Left lung (tissue), 10 donors: ENCODE data around the gene GMDS. TPM values are rescaled to one million over a fixed set of nuclear protein-coding genes. Genes with fewer than 3 reads are reported as not detected.
A peak's percentile ranks its signal among the peaks of the same experiment; 100 is the strongest.

Source experiments
- ATAC-seq: fragments of 200-7000 bp; cut with Tn5 transposase; one replicate; pipeline ENCODE4 v1.9.1; 2020; ENCODE audit warnings: moderate library complexity
- DNase-seq, 4 donors: peaks; one replicate each; pipeline ENCODE4 v3.0.0-alpha.2; 2013 to 2020
- H3K27ac ChIP-seq, 2 donors: fragments of 200-600 bp; sonication (generic) in 1 of 2; one replicate each; pipeline versions ENCODE4 v1.5.0 to v1.8.0; 2020 to 2021
- H3K27me3 ChIP-seq, 2 donors: fragments of 200-600 bp; sonication (generic) in 1 of 2; one replicate each; pipeline versions ENCODE4 v1.5.0 to v1.8.0; 2020 to 2021
- H3K36me3 ChIP-seq, 2 donors: fragments of 200-600 bp; sonication (generic) in 1 of 2; one replicate each; pipeline versions ENCODE4 v1.5.0 to v1.8.0; 2020 to 2021
- H3K4me1 ChIP-seq, 2 donors: fragments of 200-600 bp; one replicate each; pipeline ENCODE4 v1.8.0; 2021
- H3K4me3 ChIP-seq, 2 donors: fragments of 200-600 bp; sonication (generic) in 1 of 2; one replicate each; pipeline versions ENCODE4 v1.5.0 to v1.8.0; 2020 to 2021; ENCODE audit warnings: mild to moderate bottlenecking in 1 of 2
- H3K9me3 ChIP-seq, 2 donors: fragments of 200-600 bp; sonication (generic) in 1 of 2; one replicate each; pipeline versions ENCODE4 v1.5.0 to v1.8.0; 2020 to 2021
- CTCF ChIP-seq, 2 donors: fragments of 200-600 bp; sonication (generic) in 1 of 2; IDR thresholded peaks; one replicate each; pipeline versions ENCODE4 v1.5.0 to v1.8.0; 2021; ENCODE audit warnings: antibody characterized with exemption in 2 of 2
- intact Hi-C, 2 donors: fragments of 100-400 bp; cut with DNase I; formaldehyde crosslinking; loops; one replicate each; pipeline versions ENCODE4 v1.11.2 to v1.14.2; 2022
- polyA plus RNA-seq, 6 donors: library from polyadenylated mRNA; unstranded; fragments of 120-200 nt; gene quantifications; one replicate each; pipeline ENCODE4 v1.2.1, GENCODE V29; 2013; ENCODE audit not compliant: insufficient read length in 6 of 6
- total RNA-seq, 2 donors: library from RNA; stranded (reverse); fragmentation: NEBNext Ultra II Directional; extraction: Animal tissue kit (Norgen Biotek cat#: 25700); gene quantifications; one replicate each; pipeline ENCODE4 v1.2.1, GENCODE V29; 2021
- donor health status: DM: no; HTN: yes; CAD: no.
- donor health status: DM: no; HTN: no; CAD: no.

The GMDS gene
- total and polyA plus RNA-seq, 8 donors: 16.5 to 25.4 (median 21.2) TPM

DNA sequence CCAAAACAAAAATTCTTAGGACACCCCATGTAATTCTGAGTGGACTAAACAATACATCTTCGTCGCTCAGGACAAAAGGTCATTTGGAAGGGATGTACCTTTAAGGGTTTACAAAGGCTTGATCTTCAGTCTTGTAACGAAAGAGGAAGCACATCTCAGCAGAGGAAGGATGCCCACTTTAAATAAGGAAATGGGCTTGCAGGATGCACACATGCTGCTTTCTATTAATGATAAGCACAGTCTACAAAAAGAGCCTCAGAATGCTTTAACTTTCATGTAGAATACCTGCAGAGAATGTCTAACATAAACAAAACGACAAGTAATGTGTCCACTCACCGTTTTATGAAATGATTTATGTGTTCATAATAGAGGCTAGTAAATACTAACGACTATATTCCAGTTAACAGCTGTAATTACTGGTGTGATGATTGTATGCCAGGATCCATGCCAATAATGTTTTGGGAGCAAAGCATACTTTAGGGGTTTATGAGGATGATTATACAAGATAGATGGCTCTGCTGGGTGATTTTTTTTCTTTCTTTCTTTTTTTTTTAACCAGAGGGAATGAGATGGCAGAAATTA is 216.9 kb downstream of the GMDS start:
- H3K4me3 ChIP-seq: no peak overlapping the region
- ATAC-seq (no peak), DNase-seq (peak in 1 of 4 donors; percentile 14)
- H3K27ac ChIP-seq: no peak overlapping the region
- no peaks in the 10 kb centered on the region for H3K4me1 ChIP-seq
- H3K27me3 ChIP-seq: no peaks in the 10 kb centered on the region
- intact Hi-C loops: no loop called here
- TF ChIP-seq CTCF (IDR thresholded peaks at IDR 0.05): no peak
- no peaks in the 10 kb centered on the region for H3K9me3 ChIP-seq
- H3K36me3 ChIP-seq: no peaks in the 10 kb centered on the region

DNA sequence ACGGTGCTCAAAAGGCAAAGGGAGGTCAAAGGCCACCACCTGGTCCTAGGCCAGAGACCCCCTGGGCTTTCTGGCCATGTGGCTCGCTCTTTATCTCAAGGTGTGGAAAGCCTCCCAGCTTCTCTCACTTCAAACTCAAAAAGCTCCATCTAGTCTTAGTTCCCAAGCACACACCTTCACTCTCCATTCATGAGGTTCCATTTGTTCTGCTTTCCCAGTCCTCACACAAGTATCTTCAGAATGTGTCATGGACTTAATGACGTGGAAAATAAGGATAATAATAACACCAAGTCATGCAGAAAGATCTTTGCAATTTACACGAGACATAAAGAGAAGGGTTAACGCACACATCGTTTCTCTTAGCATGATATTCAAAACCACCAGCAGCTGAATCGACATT is 219.3 kb downstream of the GMDS start:
- ATAC-seq (no peak), DNase-seq (no peak)
- H3K4me3 ChIP-seq: no peak overlapping the region
- H3K9me3 ChIP-seq: no peaks in the 10 kb centered on the region
- peaks cover 6 to 8% of the 10 kb centered on the region in 2 donors for H3K4me1 ChIP-seq
- no peaks in the 10 kb centered on the region for H3K36me3 ChIP-seq
- intact Hi-C loops: no loop called here
- H3K27me3 ChIP-seq: no peaks in the 10 kb centered on the region
- no peak overlapping the region for H3K27ac ChIP-seq
- TF ChIP-seq CTCF (IDR thresholded peaks at IDR 0.05): no peak

DNA sequence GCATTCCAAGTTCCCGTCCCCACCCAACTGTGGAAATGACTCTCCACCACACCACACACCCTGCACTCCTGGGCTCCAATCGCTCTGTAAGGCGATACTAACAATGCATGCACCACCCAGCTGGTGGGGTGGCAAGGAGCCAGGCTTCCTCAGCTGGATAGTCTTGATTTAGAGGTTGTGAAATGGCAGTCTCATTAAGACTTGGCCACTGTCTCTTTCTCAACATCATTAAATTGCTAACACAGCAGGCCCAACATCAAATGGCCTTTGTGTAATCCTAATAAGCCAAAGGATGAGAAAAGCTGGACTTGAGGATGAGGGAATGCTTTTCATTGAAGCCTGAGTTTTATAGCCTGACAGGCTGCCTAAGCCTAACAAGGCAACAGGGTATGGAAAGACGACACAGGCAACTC is 223.7 kb downstream of the GMDS start:
- H3K4me1 ChIP-seq: peaks cover 10 to 11% of the 10 kb centered on the region in 2 donors
- H3K27me3 ChIP-seq: no peaks in the 10 kb centered on the region
- intact Hi-C loops: no loop called here
- ATAC-seq (peak; percentile 62), DNase-seq (peak in 3 of 4 donors; percentile 37 to 89 (median 82))
- no peak for TF ChIP-seq CTCF (IDR thresholded peaks at IDR 0.05)
- H3K36me3 ChIP-seq: no peaks in the 10 kb centered on the region
- no peak overlapping the region for H3K4me3 ChIP-seq
- no peak overlapping the region for H3K27ac ChIP-seq
- H3K9me3 ChIP-seq: no peaks in the 10 kb centered on the region

GRCh38 chr6:2020909-2021308 is 224.5 kb downstream of the GMDS start:
- Histone ChIP-seq H3K4me3 (no peak overlapping the region), H3K36me3 (no peaks in the 10 kb centered on the region), H3K4me1 (peaks cover 10 to 11% of the 10 kb centered on the region in 2 donors), H3K27me3 (no peaks in the 10 kb centered on the region), H3K9me3 (no peaks in the 10 kb centered on the region), H3K27ac (no peak overlapping the region)
- ATAC-seq: peak; percentile 49
- DNase-seq: no peak
- intact Hi-C loops: no loop called here
- TF ChIP-seq CTCF (IDR thresholded peaks at IDR 0.05): no peak

GRCh38 chr6:2019051-2019450 is 226.4 kb downstream of the GMDS start:
- ATAC-seq (no peak), DNase-seq (no peak)
- intact Hi-C loops: no loop called here
- Histone ChIP-seq H3K4me3 (no peak overlapping the region), H3K27ac (no peak overlapping the region), H3K9me3 (peaks cover 0 to 14% of the 10 kb centered on the region in 2 donors), H3K36me3 (no peaks in the 10 kb centered on the region), H3K27me3 (no peaks in the 10 kb centered on the region), H3K4me1 (peaks cover 10 to 11% of the 10 kb centered on the region in 2 donors)
- no peak for TF ChIP-seq CTCF (IDR thresholded peaks at IDR 0.05)
